ENCODE measurements around the gene TRAF7. TPM values are rescaled to one million over a fixed set of nuclear protein-coding genes. Genes with fewer than 3 reads are reported as not detected.
A peak's percentile ranks its signal among the peaks of the same experiment; 100 is the strongest.

TRAF7 gene
- total RNA-seq, 1 experiment from 2014 or later, result 44.9 TPM

DNA sequence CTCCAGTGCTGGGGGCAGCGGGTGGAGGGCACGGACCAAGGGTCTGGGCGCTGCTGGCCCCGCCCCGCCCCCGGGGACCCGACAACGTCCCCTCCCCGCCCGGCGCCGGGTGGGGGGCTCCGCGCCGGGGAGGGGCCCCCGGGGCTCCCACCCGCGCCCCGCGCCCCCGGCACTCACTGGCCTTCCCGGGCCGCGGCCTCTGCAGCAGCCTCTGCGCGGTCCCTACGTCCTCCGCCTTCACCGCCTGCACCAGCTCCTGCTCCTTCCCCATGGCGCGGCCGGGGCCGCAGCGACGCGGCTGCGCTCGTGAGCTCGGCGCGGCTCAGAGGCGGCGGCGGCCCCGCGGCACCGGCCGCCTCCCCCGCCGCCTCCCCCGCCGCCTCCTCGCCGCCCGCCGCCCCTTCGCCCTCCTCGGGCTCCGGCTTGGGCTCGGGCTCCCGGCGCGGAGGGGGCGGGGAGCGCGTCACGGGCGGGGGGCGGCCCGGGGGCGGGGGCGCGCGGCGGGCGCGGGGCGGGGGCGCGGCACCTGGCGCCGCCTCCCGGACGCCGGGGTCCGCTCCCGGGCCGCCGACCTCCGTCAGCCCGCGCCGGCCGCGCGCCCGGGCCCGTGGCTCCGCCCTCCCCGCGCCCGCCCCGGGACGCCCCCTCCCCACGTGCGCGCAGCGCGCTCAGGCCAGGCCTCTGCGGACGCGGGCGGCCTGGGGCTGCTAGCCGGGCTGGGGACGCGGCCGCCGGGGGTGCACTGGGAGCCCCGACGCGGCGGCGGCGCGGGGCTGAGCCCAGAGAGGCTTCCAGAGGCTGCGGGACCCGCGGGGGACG lies 40.8 kb downstream of the TRAF7 start, which contains the start of gene CASKIN1:
Gene CASKIN1 (minus strand): TSS at position 444 of the 819 bp plus-strand sequence. CDS start 173 bp downstream, at position 271.
- no peak for TF ChIP-seq EZH2phosphoT487 (IDR thresholded peaks at IDR 0.05; ENCODE audit: borderline replicate concordance, low read length)
- no peak for TF ChIP-seq EZH2 (IDR thresholded peaks at IDR 0.05; ENCODE audit: low read length, unreplicated experiment)
- TF ChIP-seq, protein P1, sequence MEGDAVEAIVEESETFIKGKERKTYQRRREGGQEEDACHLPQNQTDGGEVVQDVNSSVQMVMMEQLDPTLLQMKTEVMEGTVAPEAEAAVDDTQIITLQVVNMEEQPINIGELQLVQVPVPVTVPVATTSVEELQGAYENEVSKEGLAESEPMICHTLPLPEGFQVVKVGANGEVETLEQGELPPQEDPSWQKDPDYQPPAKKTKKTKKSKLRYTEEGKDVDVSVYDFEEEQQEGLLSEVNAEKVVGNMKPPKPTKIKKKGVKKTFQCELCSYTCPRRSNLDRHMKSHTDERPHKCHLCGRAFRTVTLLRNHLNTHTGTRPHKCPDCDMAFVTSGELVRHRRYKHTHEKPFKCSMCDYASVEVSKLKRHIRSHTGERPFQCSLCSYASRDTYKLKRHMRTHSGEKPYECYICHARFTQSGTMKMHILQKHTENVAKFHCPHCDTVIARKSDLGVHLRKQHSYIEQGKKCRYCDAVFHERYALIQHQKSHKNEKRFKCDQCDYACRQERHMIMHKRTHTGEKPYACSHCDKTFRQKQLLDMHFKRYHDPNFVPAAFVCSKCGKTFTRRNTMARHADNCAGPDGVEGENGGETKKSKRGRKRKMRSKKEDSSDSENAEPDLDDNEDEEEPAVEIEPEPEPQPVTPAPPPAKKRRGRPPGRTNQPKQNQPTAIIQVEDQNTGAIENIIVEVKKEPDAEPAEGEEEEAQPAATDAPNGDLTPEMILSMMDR (conservative IDR thresholded peaks at IDR 0.05; ENCODE audit: low read depth, low read length), result no peak
- no peaks in the 10 kb centered on the region for H3F3A ChIP-seq (ENCODE audit: low read length, unreplicated experiment)
- H3K4me1 ChIP-seq (ENCODE audit: insufficient read depth, low read length), result peaks cover 12% of the 10 kb centered on the region; the same call in 1 of the 2 replicates
- CTCF ChIA-PET, result interaction anchor here (0.7 kb wide), 1 partner anchor 10 kb away, joined by 4 read pairs; no protein-coding TSS in a partner anchor
- BruUV-seq (replicated peaks), result no TSS peak
- H3K27ac ChIP-seq (ENCODE audit: low read length), result no peak within 1 kb of the TSS
- no peaks in the 10 kb centered on the region for H3K27me3 ChIP-seq (ENCODE audit: low read length)
- peak within 1 kb of the TSS; percentile 59 for H3K4me3 ChIP-seq (ENCODE audit: low read length)
- intact Hi-C loops (cut with micrococcal nuclease), result no loop called here
- no peaks in the 10 kb centered on the region for H3K36me3 ChIP-seq (ENCODE audit: low read depth, low read length)
- no peaks in the 10 kb centered on the region for H3K9me3 ChIP-seq (ENCODE audit: low read length)
- H4K20me1 ChIP-seq (ENCODE audit: low read length), result no peaks in the 10 kb centered on the region
- H3K9me2 ChIP-seq (replicated peaks; ENCODE audit: low read length), result no peaks in the 10 kb centered on the region
- peak within 1 kb of the TSS; percentile 79 for H3K4me2 ChIP-seq (ENCODE audit: low read length)
- DNase-seq (peak; percentile 14), ATAC-seq (peak; percentile 37)
- no peak within 1 kb of the TSS for H3K9ac ChIP-seq (ENCODE audit: low read length)
- H2AFZ ChIP-seq (ENCODE audit: low read length), result peak within 1 kb of the TSS; percentile 34; the same call in 1 of the 2 replicates
- POLR2A ChIA-PET (ENCODE audit: unreplicated experiment), result no interaction called here
- H3K79me2 ChIP-seq (ENCODE audit: low read length), result no peaks in the 10 kb centered on the region

- no peaks in the 10 kb centered on the region for H3K79me2 ChIP-seq (ENCODE audit: low read length)
- no peaks in the 10 kb centered on the region for H4K20me1 ChIP-seq (ENCODE audit: low read length)
- ChIA-PET CTCF (no interaction called here), POLR2A (ENCODE audit: unreplicated experiment) (no interaction called here)
- no peak for ATAC-seq
- no peak overlapping the region for H2AFZ ChIP-seq (ENCODE audit: low read length)
- intact Hi-C loops (cut with micrococcal nuclease), result no loop called here
- H3K27ac ChIP-seq (ENCODE audit: low read length), result no peak overlapping the region
- no peak overlapping the region for H3K4me2 ChIP-seq (ENCODE audit: low read length)
- TF ChIP-seq, protein P1 (conservative IDR thresholded peaks at IDR 0.05; ENCODE audit: low read depth, low read length), result no peak
- TF ChIP-seq EZH2 (IDR thresholded peaks at IDR 0.05; ENCODE audit: low read length, unreplicated experiment) (no peak), EZH2phosphoT487 (IDR thresholded peaks at IDR 0.05; ENCODE audit: borderline replicate concordance, low read length) (no peak)
- no peaks in the 10 kb centered on the region for H3F3A ChIP-seq (ENCODE audit: low read length, unreplicated experiment)
- no peaks in the 10 kb centered on the region for H3K27me3 ChIP-seq (ENCODE audit: low read length)
- H3K4me1 ChIP-seq (ENCODE audit: insufficient read depth, low read length), result peaks cover 12% of the 10 kb centered on the region; the same call in 1 of the 2 replicates
- H3K9me2 ChIP-seq (replicated peaks; ENCODE audit: low read length), result no peaks in the 10 kb centered on the region
- no peak overlapping the region for H3K4me3 ChIP-seq (ENCODE audit: low read length)
- no peaks in the 10 kb centered on the region for H3K36me3 ChIP-seq (ENCODE audit: low read depth, low read length)
- no peaks in the 10 kb centered on the region for H3K9me3 ChIP-seq (ENCODE audit: low read length)
- no peak for DNase-seq
- BruUV-seq (replicated peaks), result no TSS peak
- no peak overlapping the region for H3K9ac ChIP-seq (ENCODE audit: low read length)
Measured at GRCh38 chr16:2196981-2197511, 41.5 kb downstream of the TRAF7 start.

DNA sequence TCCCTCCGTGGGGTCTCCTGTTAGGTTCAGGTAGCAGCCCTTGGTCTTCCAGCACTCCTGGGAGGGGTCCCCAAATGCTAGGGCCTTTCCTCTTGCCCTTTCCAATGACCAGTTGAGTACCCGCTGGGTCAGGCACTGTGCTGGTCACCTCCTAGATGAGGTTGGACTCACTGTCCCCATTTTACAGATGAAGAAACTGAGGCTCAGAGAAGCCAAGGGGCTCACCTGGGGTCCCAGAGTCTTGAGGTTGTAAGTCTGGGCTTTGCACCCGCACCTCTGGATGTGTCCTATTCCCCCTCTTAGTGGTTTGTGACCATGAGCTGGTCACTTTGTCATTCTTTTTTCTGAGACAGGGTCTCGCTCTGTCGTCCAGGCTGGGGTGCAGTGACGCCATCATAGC lies 42.2 kb downstream of the TRAF7 start:
- Histone ChIP-seq H3K9me2 (replicated peaks; ENCODE audit: low read length) (no peaks in the 10 kb centered on the region), H3K4me3 (ENCODE audit: low read length) (no peak overlapping the region), H3K27me3 (ENCODE audit: low read length) (no peaks in the 10 kb centered on the region), H4K20me1 (ENCODE audit: low read length) (no peaks in the 10 kb centered on the region), H3K9me3 (ENCODE audit: low read length) (no peaks in the 10 kb centered on the region), H2AFZ (ENCODE audit: low read length) (no peak overlapping the region), H3K4me1 (ENCODE audit: insufficient read depth, low read length) (peaks cover 12% of the 10 kb centered on the region; the same call in 1 of the 2 replicates), H3K36me3 (ENCODE audit: low read depth, low read length) (no peaks in the 10 kb centered on the region), H3K79me2 (ENCODE audit: low read length) (no peaks in the 10 kb centered on the region), H3K27ac (ENCODE audit: low read length) (no peak overlapping the region), H3F3A (ENCODE audit: low read length, unreplicated experiment) (no peaks in the 10 kb centered on the region), H3K9ac (ENCODE audit: low read length) (no peak overlapping the region), H3K4me2 (ENCODE audit: low read length) (no peak overlapping the region)
- ChIA-PET CTCF (no interaction called here), POLR2A (ENCODE audit: unreplicated experiment) (no interaction called here)
- BruUV-seq (replicated peaks), result no TSS peak
- DNase-seq, result no peak
- intact Hi-C loops (cut with micrococcal nuclease), result no loop called here
- ATAC-seq, result no peak
- TF ChIP-seq, protein P1 (conservative IDR thresholded peaks at IDR 0.05; ENCODE audit: low read depth, low read length), result no peak
- TF ChIP-seq EZH2phosphoT487 (IDR thresholded peaks at IDR 0.05; ENCODE audit: borderline replicate concordance, low read length) (no peak), EZH2 (IDR thresholded peaks at IDR 0.05; ENCODE audit: low read length, unreplicated experiment) (no peak)

Data from PC-3 (cell line).